ENCODE results near the gene DENND4B.
A peak's percentile ranks its signal among the peaks of the same experiment; 100 is the strongest.

The DENND4B gene

GRCh38 chr1:153968000-153968363 is 21.5 kb upstream of the DENND4B start:
- no peak for DNase-seq

- DNase-seq = peak; percentile 100
These were observed 20.8 kb upstream of the DENND4B start, which contains the start of gene CREB3L4 for GRCh38 chr1:153967107-153967999. Gene CREB3L4 (plus strand): TSS chr1:153967902. CDS start chr1:153968526, 624 bp downstream.

GRCh38 chr1:153963850-153964331 is 17.4 kb upstream of the DENND4B start:
- no peak for DNase-seq

GRCh38 chr1:153963030-153963849 is 16.7 kb upstream of the DENND4B start, which contains the start of gene SLC39A1:
Gene SLC39A1 (minus strand): TSS chr1:153963537. CDS start chr1:153962715, 822 bp downstream.
- DNase-seq = peak; percentile 99

GRCh38 chr1:153962088-153963029 is 15.8 kb upstream of the DENND4B start:
- DNase-seq = no peak

- DNase-seq = no peak
These were observed 14.9 kb upstream of the DENND4B start for GRCh38 chr1:153961421-153961820.

GRCh38 chr1:153960206-153960605 is 13.7 kb upstream of the DENND4B start:
- DNase-seq = no peak

- DNase-seq = no peak
These were observed 12.9 kb upstream of the DENND4B start for GRCh38 chr1:153959454-153959853.

GRCh38 chr1:153958961-153959260 is 12.4 kb upstream of the DENND4B start:
- DNase-seq = no peak

- DNase-seq = peak; percentile 100
These were observed 11.8 kb upstream of the DENND4B start, which contains the start of gene CRTC2 for GRCh38 chr1:153958111-153958960. Gene CRTC2 (minus strand): TSS chr1:153958612. CDS start chr1:153958497, 115 bp downstream.

- peak; percentile 28 for DNase-seq
These were observed 11.2 kb upstream of the DENND4B start for GRCh38 chr1:153957744-153958110.

- no peak for DNase-seq
These were observed 10.6 kb upstream of the DENND4B start for GRCh38 chr1:153956997-153957715.

GRCh38 chr1:153954826-153955225 is 8.3 kb upstream of the DENND4B start:
- no peak for DNase-seq

- no peak for DNase-seq
These were observed 7.4 kb upstream of the DENND4B start for GRCh38 chr1:153953859-153954365.

GRCh38 chr1:153951801-153952200 is 5.3 kb upstream of the DENND4B start:
- DNase-seq = no peak

GRCh38 chr1:153951183-153951582 is 4.7 kb upstream of the DENND4B start:
- DNase-seq = no peak

GRCh38 chr1:153945795-153946621 is 510 bp downstream of the DENND4B start:
- peak; percentile 50 for DNase-seq

GRCh38 chr1:153945131-153945794 is 1.3 kb downstream of the DENND4B start:
- DNase-seq = no peak

GRCh38 chr1:153944827-153945117 is 1.7 kb downstream of the DENND4B start:
- no peak for DNase-seq
